ENCODE results near the gene NLK. TPM values are rescaled to one million over a fixed set of nuclear protein-coding genes. Genes with fewer than 3 reads are reported as not detected.
"Not testable (repeated sequence)": the region's sequence is repeated elsewhere in the genome, so short reads cannot be mapped to it uniquely, and the experiment has no call there.

The NLK gene
- total RNA-seq, 1 donor from 2014 or later = 30.6 TPM

DNA sequence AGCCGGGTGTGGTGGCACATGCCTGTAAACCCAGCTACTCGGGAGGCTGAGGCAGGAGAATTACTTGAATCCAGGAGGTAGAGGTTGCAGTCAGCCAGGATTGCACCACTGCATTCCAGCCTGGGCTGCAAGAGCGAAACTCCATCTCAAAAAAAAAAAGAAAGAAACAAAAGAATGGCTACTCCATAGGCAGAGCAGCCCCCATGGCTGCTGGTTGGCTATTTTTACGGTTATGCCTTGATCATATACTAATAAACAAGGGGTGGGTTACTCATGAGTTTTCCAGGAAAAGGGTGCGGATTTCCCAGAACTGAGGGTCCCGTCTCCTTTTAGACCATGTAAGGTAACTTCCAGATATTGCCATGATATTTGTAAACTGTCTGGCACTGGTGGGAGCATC, 200.3 kb downstream of the NLK start:
- no peak overlapping the region for H3K9ac ChIP-seq (ENCODE audit: low read length)
- no peak overlapping the region for H3K4me2 ChIP-seq (ENCODE audit: low read length)
- DNase-seq (ENCODE audit: low read depth) (no peak), FAIRE-seq (no peak)
- H3K27ac ChIP-seq (ENCODE audit: low read depth, low read length) = no peak overlapping the region
- no peaks in the 10 kb centered on the region for H3K9me3 Mint-ChIP-seq (ENCODE audit: unreplicated experiment)
- no peaks in the 10 kb centered on the region for H4K20me1 ChIP-seq (ENCODE audit: insufficient read depth, low read length)
- H3K36me3 ChIP-seq (ENCODE audit: insufficient read depth, low read length) = no peaks in the 10 kb centered on the region
- H3K36me3 Mint-ChIP-seq (ENCODE audit: low read depth, unreplicated experiment) = no peaks in the 10 kb centered on the region
- H3K9me3 ChIP-seq (ENCODE audit: insufficient read depth, low read depth, low read length) = no peaks in the 10 kb centered on the region
- no peak for TF ChIP-seq EZH2 (IDR thresholded peaks at IDR 0.05; ENCODE audit: insufficient read depth, low read length)
- TF ChIP-seq, protein P1, sequence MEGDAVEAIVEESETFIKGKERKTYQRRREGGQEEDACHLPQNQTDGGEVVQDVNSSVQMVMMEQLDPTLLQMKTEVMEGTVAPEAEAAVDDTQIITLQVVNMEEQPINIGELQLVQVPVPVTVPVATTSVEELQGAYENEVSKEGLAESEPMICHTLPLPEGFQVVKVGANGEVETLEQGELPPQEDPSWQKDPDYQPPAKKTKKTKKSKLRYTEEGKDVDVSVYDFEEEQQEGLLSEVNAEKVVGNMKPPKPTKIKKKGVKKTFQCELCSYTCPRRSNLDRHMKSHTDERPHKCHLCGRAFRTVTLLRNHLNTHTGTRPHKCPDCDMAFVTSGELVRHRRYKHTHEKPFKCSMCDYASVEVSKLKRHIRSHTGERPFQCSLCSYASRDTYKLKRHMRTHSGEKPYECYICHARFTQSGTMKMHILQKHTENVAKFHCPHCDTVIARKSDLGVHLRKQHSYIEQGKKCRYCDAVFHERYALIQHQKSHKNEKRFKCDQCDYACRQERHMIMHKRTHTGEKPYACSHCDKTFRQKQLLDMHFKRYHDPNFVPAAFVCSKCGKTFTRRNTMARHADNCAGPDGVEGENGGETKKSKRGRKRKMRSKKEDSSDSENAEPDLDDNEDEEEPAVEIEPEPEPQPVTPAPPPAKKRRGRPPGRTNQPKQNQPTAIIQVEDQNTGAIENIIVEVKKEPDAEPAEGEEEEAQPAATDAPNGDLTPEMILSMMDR (IDR thresholded peaks at IDR 0.05; ENCODE audit: insufficient read depth, low read depth, low read length) = no peak
- H3K27me3 Mint-ChIP-seq (ENCODE audit: low read depth, unreplicated experiment) = peaks cover 46% of the 10 kb centered on the region
- H3K79me2 ChIP-seq (ENCODE audit: insufficient read depth, low read length) = no peaks in the 10 kb centered on the region
- H2AFZ ChIP-seq (ENCODE audit: low read depth, low read length) = no peak overlapping the region
- H3K4me3 Mint-ChIP-seq (ENCODE audit: unreplicated experiment) = no peak overlapping the region
- no peak overlapping the region for H3K4me3 ChIP-seq (ENCODE audit: insufficient read depth, low read depth, low read length)
- no peaks in the 10 kb centered on the region for H3K4me1 ChIP-seq (ENCODE audit: insufficient read depth, low read length)
- no peaks in the 10 kb centered on the region for H3K4me1 Mint-ChIP-seq (ENCODE audit: low read depth, unreplicated experiment)
- no peak overlapping the region for H3K27ac Mint-ChIP-seq (ENCODE audit: unreplicated experiment)
- peaks cover 12% of the 10 kb centered on the region for H3K27me3 ChIP-seq (ENCODE audit: insufficient read depth, low read length)

DNA sequence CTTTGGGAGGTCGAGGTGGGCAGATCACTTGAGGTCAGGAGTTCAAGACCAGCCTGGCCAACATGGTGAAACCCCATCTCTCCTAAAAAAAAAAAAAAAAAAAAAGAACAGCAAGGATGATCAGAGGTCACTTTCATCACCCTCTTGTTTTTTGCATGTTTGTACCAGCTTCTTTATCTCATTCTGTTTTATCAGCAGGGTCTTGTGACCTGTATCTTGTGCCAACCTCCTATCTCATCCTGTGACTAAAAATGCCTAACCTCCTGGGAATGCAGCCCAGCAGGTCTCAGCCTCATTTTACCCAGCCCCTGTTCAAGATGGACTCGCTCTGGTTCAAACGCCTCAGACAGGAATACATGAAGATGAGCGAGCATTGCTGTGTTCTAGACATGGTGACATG, 200.8 kb downstream of the NLK start:
- H3K9ac ChIP-seq (ENCODE audit: low read length); H3K79me2 ChIP-seq (ENCODE audit: insufficient read depth, low read length); H3K4me2 ChIP-seq (ENCODE audit: low read length); H3K27ac ChIP-seq (ENCODE audit: low read depth, low read length); H4K20me1 ChIP-seq (ENCODE audit: insufficient read depth, low read length); H3K9me3 ChIP-seq (ENCODE audit: insufficient read depth, low read depth, low read length); FAIRE-seq; H3K4me3 ChIP-seq (ENCODE audit: insufficient read depth, low read depth, low read length); H3K36me3 Mint-ChIP-seq (ENCODE audit: low read depth, unreplicated experiment); H3K4me1 ChIP-seq (ENCODE audit: insufficient read depth, low read length); H2AFZ ChIP-seq (ENCODE audit: low read depth, low read length); H3K4me1 Mint-ChIP-seq (ENCODE audit: low read depth, unreplicated experiment); H3K36me3 ChIP-seq (ENCODE audit: insufficient read depth, low read length); H3K4me3 Mint-ChIP-seq (ENCODE audit: unreplicated experiment); H3K27ac Mint-ChIP-seq (ENCODE audit: unreplicated experiment); DNase-seq (ENCODE audit: low read depth); H3K9me3 Mint-ChIP-seq (ENCODE audit: unreplicated experiment): not testable (repeated sequence)
- peaks cover 51% of the 10 kb centered on the region for H3K27me3 Mint-ChIP-seq (ENCODE audit: low read depth, unreplicated experiment)
- H3K27me3 ChIP-seq (ENCODE audit: insufficient read depth, low read length) = peaks cover 15% of the 10 kb centered on the region

DNA sequence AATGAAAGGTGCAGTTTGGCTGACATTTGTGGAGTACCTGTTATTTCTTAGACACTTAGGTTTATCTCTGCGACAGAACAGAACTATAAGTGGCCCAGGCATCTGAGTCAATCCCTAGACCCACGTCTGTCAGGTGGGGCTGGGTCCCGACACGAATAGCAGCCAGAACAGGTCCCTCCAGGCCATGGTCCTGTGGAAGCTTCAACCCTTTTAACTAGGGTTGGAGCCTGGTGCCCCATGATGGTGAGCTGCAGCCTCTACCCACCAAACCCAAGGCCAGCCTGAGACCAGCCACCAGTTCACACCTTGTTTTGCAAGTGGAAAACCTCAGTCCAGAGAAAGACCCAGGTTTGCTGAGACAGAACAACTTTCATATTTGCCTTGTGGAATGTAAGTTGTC, 202.0 kb downstream of the NLK start:
- Mint-ChIP-seq H3K27ac (ENCODE audit: unreplicated experiment) (no peak overlapping the region), H3K4me3 (ENCODE audit: unreplicated experiment) (no peak overlapping the region), H3K27me3 (ENCODE audit: low read depth, unreplicated experiment) (peaks cover 56% of the 10 kb centered on the region), H3K9me3 (ENCODE audit: unreplicated experiment) (no peaks in the 10 kb centered on the region), H3K4me1 (ENCODE audit: low read depth, unreplicated experiment) (no peaks in the 10 kb centered on the region), H3K36me3 (ENCODE audit: low read depth, unreplicated experiment) (no peaks in the 10 kb centered on the region)
- Histone ChIP-seq H3K9me3 (ENCODE audit: insufficient read depth, low read depth, low read length) (no peaks in the 10 kb centered on the region), H3K9ac (ENCODE audit: low read length) (no peak overlapping the region), H3K4me3 (ENCODE audit: insufficient read depth, low read depth, low read length) (no peak overlapping the region), H2AFZ (ENCODE audit: low read depth, low read length) (no peak overlapping the region), H3K27me3 (ENCODE audit: insufficient read depth, low read length) (peaks cover 15% of the 10 kb centered on the region), H3K27ac (ENCODE audit: low read depth, low read length) (no peak overlapping the region), H3K4me2 (ENCODE audit: low read length) (no peak overlapping the region), H3K4me1 (ENCODE audit: insufficient read depth, low read length) (no peaks in the 10 kb centered on the region), H3K36me3 (ENCODE audit: insufficient read depth, low read length) (no peaks in the 10 kb centered on the region), H3K79me2 (ENCODE audit: insufficient read depth, low read length) (no peaks in the 10 kb centered on the region), H4K20me1 (ENCODE audit: insufficient read depth, low read length) (no peaks in the 10 kb centered on the region)
- TF ChIP-seq, protein P1 (IDR thresholded peaks at IDR 0.05; ENCODE audit: insufficient read depth, low read depth, low read length) = no peak
- TF ChIP-seq EZH2 (IDR thresholded peaks at IDR 0.05; ENCODE audit: insufficient read depth, low read length) = no peak
- FAIRE-seq = no peak
- DNase-seq (ENCODE audit: low read depth) = no peak

Other genes with a start within 250 kb of the NLK start
- gene NOS2, start 242.1 kb upstream of the NLK start, total RNA-seq = 0.07 and 0.09 TPM in 2 replicates
- 3.0 and 3.5 TPM in 2 replicates for gene LYRM9, start 149.3 kb upstream of the NLK start, total RNA-seq

Data from astrocyte (in vitro differentiated cells and primary cell).